HG03066 (cell line): ENCODE measurements around the gene TBC1D16.

Source experiments
- ATAC-seq: cut with Tn5 transposase; IDR thresholded peaks from one replicate; pipeline ENCODE4 v1.9.1; 2021; ENCODE audit warnings: low read depth; ENCODE audit not compliant: unreplicated experiment

The TBC1D16 gene

GRCh38 chr17:79930877-79931816 lies 104.5 kb downstream of the TBC1D16 start:
- no peak for ATAC-seq

- ATAC-seq, result no peak
Observed at GRCh38 chr17:79930062-79930876, 105.4 kb downstream of the TBC1D16 start.

GRCh38 chr17:79929257-79930061 lies 106.2 kb downstream of the TBC1D16 start:
- ATAC-seq, result no peak

- ATAC-seq, result no peak
Observed at GRCh38 chr17:79928502-79929256, 107.0 kb downstream of the TBC1D16 start.

- ATAC-seq, result no peak
Observed at GRCh38 chr17:79927688-79928501, 107.8 kb downstream of the TBC1D16 start.

GRCh38 chr17:79927136-79927661 lies 108.5 kb downstream of the TBC1D16 start:
- ATAC-seq, result no peak

- ATAC-seq, result no peak
Observed at GRCh38 chr17:79926605-79927135, 109.0 kb downstream of the TBC1D16 start.

GRCh38 chr17:79926142-79926604 lies 109.5 kb downstream of the TBC1D16 start:
- ATAC-seq, result no peak

GRCh38 chr17:79925242-79925957 lies 110.3 kb downstream of the TBC1D16 start:
- ATAC-seq, result no peak

- ATAC-seq, result no peak
Observed at GRCh38 chr17:79924639-79924976, 111.1 kb downstream of the TBC1D16 start.

- ATAC-seq, result no peak
Observed at GRCh38 chr17:79923974-79924638, 111.6 kb downstream of the TBC1D16 start.

- no peak for ATAC-seq
Observed at GRCh38 chr17:79922798-79923197, 112.9 kb downstream of the TBC1D16 start.

- ATAC-seq, result no peak
Observed at GRCh38 chr17:79922116-79922601, 113.5 kb downstream of the TBC1D16 start.

GRCh38 chr17:79921411-79922115 lies 114.1 kb downstream of the TBC1D16 start:
- ATAC-seq, result no peak

GRCh38 chr17:79920751-79921410 lies 114.8 kb downstream of the TBC1D16 start:
- ATAC-seq, result no peak
